ENCODE data around the gene FTO.

FTO gene

GRCh38 chr16:53745086-53745485 lies 41.1 kb downstream of the FTO start:
- DNase-seq = no peak
- Histone ChIP-seq H3K9me2 (replicated peaks; ENCODE audit: insufficient read depth, low read length) (no peaks in the 10 kb centered on the region), H3K79me2 (ENCODE audit: low read length) (peaks cover 25% of the 10 kb centered on the region), H3K36me3 (replicated peaks; ENCODE audit: insufficient read depth, low read length) (no peaks in the 10 kb centered on the region), H3K4me1 (ENCODE audit: low read length) (no peaks in the 10 kb centered on the region), H3K27me3 (replicated peaks; ENCODE audit: insufficient read depth, low read length) (no peaks in the 10 kb centered on the region), H3K27ac (ENCODE audit: low read length) (no peak overlapping the region), H3F3A (ENCODE audit: insufficient read depth, low read length) (no peaks in the 10 kb centered on the region), H3K4me3 (ENCODE audit: low read length) (no peak overlapping the region), H3K4me2 (ENCODE audit: low read depth, low read length) (no peak overlapping the region), H3K9ac (ENCODE audit: low read length) (no peak overlapping the region), H2AFZ (ENCODE audit: low read length) (no peak overlapping the region), H4K20me1 (ENCODE audit: insufficient read depth, low read length) (no peaks in the 10 kb centered on the region), H3K9me3 (replicated peaks; ENCODE audit: insufficient read depth, low read length) (no peaks in the 10 kb centered on the region)
- TF ChIP-seq EZH2 (optimal IDR thresholded peaks at IDR 0.05; ENCODE audit: low read depth, low read length) = no peak
- TF ChIP-seq EZH2phosphoT487 (IDR thresholded peaks at IDR 0.05; ENCODE audit: low read length) = no peak

- no peak overlapping the region for H3K9ac ChIP-seq (ENCODE audit: low read length)
- H3K4me2 ChIP-seq (ENCODE audit: low read depth, low read length) = no peak overlapping the region
- no peaks in the 10 kb centered on the region for H3F3A ChIP-seq (ENCODE audit: insufficient read depth, low read length)
- H3K4me1 ChIP-seq (ENCODE audit: low read length) = no peaks in the 10 kb centered on the region
- no peaks in the 10 kb centered on the region for H3K9me3 ChIP-seq (replicated peaks; ENCODE audit: insufficient read depth, low read length)
- H3K27ac ChIP-seq (ENCODE audit: low read length) = no peak overlapping the region
- DNase-seq = no peak
- no peaks in the 10 kb centered on the region for H3K36me3 ChIP-seq (replicated peaks; ENCODE audit: insufficient read depth, low read length)
- H3K4me3 ChIP-seq (ENCODE audit: low read length) = no peak overlapping the region
- no peak for TF ChIP-seq EZH2phosphoT487 (IDR thresholded peaks at IDR 0.05; ENCODE audit: low read length)
- no peak for TF ChIP-seq EZH2 (optimal IDR thresholded peaks at IDR 0.05; ENCODE audit: low read depth, low read length)
- no peak for TF ChIP-seq CTCF (IDR thresholded peaks at IDR 0.05; ENCODE audit: low read length)
- H3K9me2 ChIP-seq (replicated peaks; ENCODE audit: insufficient read depth, low read length) = no peaks in the 10 kb centered on the region
- H4K20me1 ChIP-seq (ENCODE audit: insufficient read depth, low read length) = no peaks in the 10 kb centered on the region
- peaks cover 25% of the 10 kb centered on the region for H3K79me2 ChIP-seq (ENCODE audit: low read length)
- H2AFZ ChIP-seq (ENCODE audit: low read length) = no peak overlapping the region
- H3K27me3 ChIP-seq (replicated peaks; ENCODE audit: insufficient read depth, low read length) = no peaks in the 10 kb centered on the region
Measured at GRCh38 chr16:53745753-53746266, 41.9 kb downstream of the FTO start.

GRCh38 chr16:53752560-53752959 lies 48.6 kb downstream of the FTO start:
- Histone ChIP-seq H3K4me2 (ENCODE audit: low read depth, low read length) (no peak overlapping the region), H3K4me1 (ENCODE audit: low read length) (no peaks in the 10 kb centered on the region), H3K27ac (ENCODE audit: low read length) (no peak overlapping the region), H3K9me2 (replicated peaks; ENCODE audit: insufficient read depth, low read length) (no peaks in the 10 kb centered on the region), H3K9ac (ENCODE audit: low read length) (no peak overlapping the region), H3K4me3 (ENCODE audit: low read length) (no peak overlapping the region), H4K20me1 (ENCODE audit: insufficient read depth, low read length) (no peaks in the 10 kb centered on the region), H3K79me2 (ENCODE audit: low read length) (peaks cover 18% of the 10 kb centered on the region; the same call in 1 of the 2 replicates), H3K36me3 (replicated peaks; ENCODE audit: insufficient read depth, low read length) (no peaks in the 10 kb centered on the region), H3F3A (ENCODE audit: insufficient read depth, low read length) (no peaks in the 10 kb centered on the region), H3K9me3 (replicated peaks; ENCODE audit: insufficient read depth, low read length) (no peaks in the 10 kb centered on the region), H2AFZ (ENCODE audit: low read length) (no peak overlapping the region), H3K27me3 (replicated peaks; ENCODE audit: insufficient read depth, low read length) (no peaks in the 10 kb centered on the region)
- DNase-seq = no peak
- TF ChIP-seq EZH2 (optimal IDR thresholded peaks at IDR 0.05; ENCODE audit: low read depth, low read length) = no peak

- no peak overlapping the region for H3K4me3 ChIP-seq (ENCODE audit: low read length)
- H3K9ac ChIP-seq (ENCODE audit: low read length) = no peak overlapping the region
- H4K20me1 ChIP-seq (ENCODE audit: insufficient read depth, low read length) = no peaks in the 10 kb centered on the region
- no peak overlapping the region for H3K27ac ChIP-seq (ENCODE audit: low read length)
- DNase-seq = no peak
- H3K79me2 ChIP-seq (ENCODE audit: low read length) = peaks cover 18% of the 10 kb centered on the region; the same call in 1 of the 2 replicates
- TF ChIP-seq EZH2phosphoT487 (IDR thresholded peaks at IDR 0.05; ENCODE audit: low read length) (no peak), CTCF (IDR thresholded peaks at IDR 0.05; ENCODE audit: low read length) (no peak), EZH2 (optimal IDR thresholded peaks at IDR 0.05; ENCODE audit: low read depth, low read length) (no peak)
- no peak overlapping the region for H3K4me2 ChIP-seq (ENCODE audit: low read depth, low read length)
- H3K4me1 ChIP-seq (ENCODE audit: low read length) = no peaks in the 10 kb centered on the region
- H3K36me3 ChIP-seq (replicated peaks; ENCODE audit: insufficient read depth, low read length) = no peaks in the 10 kb centered on the region
- no peaks in the 10 kb centered on the region for H3F3A ChIP-seq (ENCODE audit: insufficient read depth, low read length)
- H2AFZ ChIP-seq (ENCODE audit: low read length) = no peak overlapping the region
- no peaks in the 10 kb centered on the region for H3K9me3 ChIP-seq (replicated peaks; ENCODE audit: insufficient read depth, low read length)
- no peaks in the 10 kb centered on the region for H3K27me3 ChIP-seq (replicated peaks; ENCODE audit: insufficient read depth, low read length)
- H3K9me2 ChIP-seq (replicated peaks; ENCODE audit: insufficient read depth, low read length) = no peaks in the 10 kb centered on the region
Measured at GRCh38 chr16:53753431-53753830, 49.5 kb downstream of the FTO start.
